Right lobe of liver (tissue), 6 donors: ENCODE results near the gene EIF3F. TPM values are rescaled to one million over a fixed set of nuclear protein-coding genes. Genes with fewer than 3 reads are reported as not detected.

Source experiments
- ATAC-seq, 4 donors: fragments of 200-7000 bp; cut with Tn5 transposase; one replicate each; pipeline ENCODE4 v1.9.1; 2020; ENCODE audit warnings: mild to moderate bottlenecking in 4 of 4, moderate library complexity in 4 of 4
- DNase-seq, 3 donors: peaks; one replicate each; pipeline ENCODE4 v3.0.0-alpha.2; 2020
- H3K27ac ChIP-seq, 3 donors: fragments of 200-600 bp; one replicate each; pipeline ENCODE4 v1.8.0; 2022
- H3K27me3 ChIP-seq, 2 donors: fragments of 200-600 bp; one replicate each; pipeline ENCODE4 v1.8.0; 2022
- H3K36me3 ChIP-seq, 4 donors: fragments of 200-600 bp; sonication (generic) in 1 of 4; one replicate each; pipeline versions ENCODE4 v1.5.1 to v1.8.0; 2017 to 2022; ENCODE audit warnings: control low read depth in 1 of 4
- H3K4me1 ChIP-seq, 4 donors: fragments of 200-600 bp; sonication (generic) in 1 of 4; one replicate each; pipeline versions ENCODE4 v1.5.1 to v1.8.0; 2017 to 2022; ENCODE audit warnings: control low read depth in 1 of 4
- H3K4me3 ChIP-seq, 3 donors: fragments of 200-600 bp; one replicate each; pipeline ENCODE4 v1.8.0; 2022
- H3K9me3 ChIP-seq, 4 donors: fragments of 200-600 bp; sonication (generic) in 1 of 4; one replicate each; pipeline versions ENCODE4 v1.5.1 to v1.8.0; 2017 to 2022; ENCODE audit warnings: control low read depth in 1 of 4
- POLR2A ChIP-seq: fragments of 450-650 bp; IDR thresholded peaks from one replicate; pipeline ENCODE4 v1.6.1; 2017; ENCODE audit warnings: antibody characterized with exemption, mild to moderate bottlenecking
- WGBS: methylation state at CpG from one replicate; pipeline ENCODE4 v1.1.6; 2018; ENCODE audit warnings: low coverage, low lambda C conversion rate; ENCODE audit not compliant: insufficient coverage; ENCODE audit errors: missing lambda C conversion rate; 5-methylcytosine and 5-hydroxymethylcytosine counted together
- intact Hi-C, 2 donors: fragments of 100-400 bp; cut with DNase I; formaldehyde crosslinking; loops; one replicate each; pipeline versions ENCODE4 v1.11.2 to v1.14.1; 2022
- small RNA-seq, 2 experiments: library from RNA; depleted of rRNA; stranded (forward); fragments of <200 nt; gene quantifications; one replicate each; pipeline ENCODE3, GENCODE V24; 2016
- total RNA-seq, 6 experiments: library from RNA; depleted of rRNA in 2 of 6; stranded (reverse); fragments of >200 nt in 2 of 6; fragmentation: NEBNext Ultra II Directional in 3 of 6; extraction: Animal tissue kit (Norgen Biotek cat#: 25700) in 3 of 6; gene quantifications; one replicate each; pipeline versions ENCODE4 v1.1.0 to v1.2.4, GENCODE V29; 2016 to 2023
- TF ChIP-seq, protein P1 (sequence below), 4 donors: fragments of 200-600 bp in 3 of 4; fragments of 450-650 bp in 1 of 4; IDR thresholded peaks; one replicate each; pipeline versions ENCODE4 v1.5.1 to v1.8.0; 2016 to 2022; ENCODE audit warnings: antibody characterized with exemption in 4 of 4, mild to moderate bottlenecking in 2 of 4
- donor health status: DM: no; HTN: yes; CAD: no.
- donor health status: DM: no; HTN: no; CAD: no.
- donor health status: DM: no; HTN: no; CAD: no.
- donor health status: DM: no; HTN: yes; CAD: no.
- donor health status: DM: no; HTN: yes; CAD: no.

EIF3F gene
- total RNA-seq, 6 experiments from 2014 or later = 69.9 to 97.0 (median 84.0) TPM

GRCh38 chr11:8045839-8046238, 58.7 kb downstream of the EIF3F start:
- H3K4me1 ChIP-seq = no peaks in the 10 kb centered on the region
- no peaks in the 10 kb centered on the region for H3K9me3 ChIP-seq
- no peaks in the 10 kb centered on the region for H3K27me3 ChIP-seq
- intact Hi-C loops = no loop called here
- DNase-seq (no peak), ATAC-seq (no peak)
- H3K36me3 ChIP-seq = no peaks in the 10 kb centered on the region
- H3K27ac ChIP-seq = no peak overlapping the region
- 49% methylated on average over 3 of the region's 4 CpGs for WGBS
- no peak overlapping the region for H3K4me3 ChIP-seq
- TF ChIP-seq POLR2A = no peak

DNA sequence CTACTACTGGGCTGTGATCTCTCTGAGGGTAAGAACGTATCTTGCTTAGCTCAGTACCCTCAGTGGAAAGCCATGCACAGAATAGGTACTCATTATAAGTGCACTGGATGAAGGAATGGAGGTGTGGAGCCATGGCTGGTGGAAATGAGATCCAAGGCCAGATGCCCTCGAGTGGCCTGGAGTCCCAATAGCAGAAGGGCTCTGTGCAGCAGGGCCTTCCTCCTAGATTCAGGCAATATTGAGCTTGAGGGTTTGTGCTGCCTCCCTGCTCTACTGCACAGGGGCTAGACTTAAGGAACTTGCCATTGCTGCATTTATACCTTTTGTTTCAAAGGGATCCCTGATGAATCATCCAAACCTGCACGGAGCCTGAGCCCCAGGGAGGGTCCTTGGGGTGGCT, 60.2 kb downstream of the EIF3F start:
- no peaks in the 10 kb centered on the region for H3K9me3 ChIP-seq
- H3K4me3 ChIP-seq = no peak overlapping the region
- H3K27ac ChIP-seq = no peak overlapping the region
- WGBS = 82% methylated on average over 1 of the region's 3 CpGs
- no peaks in the 10 kb centered on the region for H3K36me3 ChIP-seq
- no peaks in the 10 kb centered on the region for H3K27me3 ChIP-seq
- DNase-seq (no peak), ATAC-seq (no peak)
- no peaks in the 10 kb centered on the region for H3K4me1 ChIP-seq
- TF ChIP-seq, protein P1, sequence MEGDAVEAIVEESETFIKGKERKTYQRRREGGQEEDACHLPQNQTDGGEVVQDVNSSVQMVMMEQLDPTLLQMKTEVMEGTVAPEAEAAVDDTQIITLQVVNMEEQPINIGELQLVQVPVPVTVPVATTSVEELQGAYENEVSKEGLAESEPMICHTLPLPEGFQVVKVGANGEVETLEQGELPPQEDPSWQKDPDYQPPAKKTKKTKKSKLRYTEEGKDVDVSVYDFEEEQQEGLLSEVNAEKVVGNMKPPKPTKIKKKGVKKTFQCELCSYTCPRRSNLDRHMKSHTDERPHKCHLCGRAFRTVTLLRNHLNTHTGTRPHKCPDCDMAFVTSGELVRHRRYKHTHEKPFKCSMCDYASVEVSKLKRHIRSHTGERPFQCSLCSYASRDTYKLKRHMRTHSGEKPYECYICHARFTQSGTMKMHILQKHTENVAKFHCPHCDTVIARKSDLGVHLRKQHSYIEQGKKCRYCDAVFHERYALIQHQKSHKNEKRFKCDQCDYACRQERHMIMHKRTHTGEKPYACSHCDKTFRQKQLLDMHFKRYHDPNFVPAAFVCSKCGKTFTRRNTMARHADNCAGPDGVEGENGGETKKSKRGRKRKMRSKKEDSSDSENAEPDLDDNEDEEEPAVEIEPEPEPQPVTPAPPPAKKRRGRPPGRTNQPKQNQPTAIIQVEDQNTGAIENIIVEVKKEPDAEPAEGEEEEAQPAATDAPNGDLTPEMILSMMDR (IDR thresholded peaks at IDR 0.05) = no peak
- intact Hi-C loops = no loop called here

DNA sequence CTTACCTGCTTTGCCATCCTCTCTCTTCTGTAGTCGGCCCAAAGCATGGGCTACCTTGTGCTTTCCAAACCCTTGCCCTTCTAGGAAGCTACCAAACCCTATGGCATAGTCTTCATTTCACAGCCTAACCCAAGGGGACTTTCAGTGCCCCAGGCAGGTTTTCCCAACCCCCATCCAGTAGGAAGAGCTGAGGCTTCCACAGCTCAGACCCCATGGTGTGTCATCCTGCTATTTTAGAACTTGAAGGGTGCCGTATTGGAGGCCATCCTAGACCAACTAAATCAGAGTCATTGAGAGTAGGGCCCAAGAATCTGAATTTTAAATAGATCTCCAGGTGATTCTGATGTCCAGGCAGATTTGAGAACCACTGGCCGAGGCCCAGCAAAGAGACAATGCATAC, 61.9 kb downstream of the EIF3F start:
- WGBS = 75% methylated on average over 2 of the region's 3 CpGs
- Histone ChIP-seq H3K36me3 (no peaks in the 10 kb centered on the region), H3K27ac (no peak overlapping the region), H3K9me3 (no peaks in the 10 kb centered on the region), H3K4me3 (no peak overlapping the region), H3K27me3 (no peaks in the 10 kb centered on the region), H3K4me1 (no peaks in the 10 kb centered on the region)
- intact Hi-C loops = no loop called here
- no peak for ATAC-seq
- TF ChIP-seq POLR2A = no peak
- TF ChIP-seq, protein P1 (IDR thresholded peaks at IDR 0.05) = no peak
- no peak for DNase-seq

Small RNA genes lying within 50 kb of the gene (small RNA-seq; reads per million reads assigned to genes)
- 0 reads per million in 2 experiments for gene COX6CP5

Other genes starting within 250 kb of the EIF3F start
- gene OR5P2, start 190.4 kb upstream of the EIF3F start, total RNA-seq = not detected
- gene OR5P3, start 156.5 kb upstream of the EIF3F start, total RNA-seq = not detected
- not detected for gene OR10A6, start 56.1 kb upstream of the EIF3F start, total RNA-seq
- gene OR10A3, start 45.6 kb upstream of the EIF3F start, total RNA-seq = not detected
- not detected for gene NLRP10, start 21.9 kb upstream of the EIF3F start, total RNA-seq
- 1 to 10 TPM in 2 of 6 experiments, under 1 TPM in 4; 0.42 to 3.1 (median 0.89) TPM for gene TUB, start 93.9 kb downstream of the EIF3F start, total RNA-seq
- gene RIC3, start 181.7 kb downstream of the EIF3F start, total RNA-seq = 1 to 10 TPM; 1.4 to 7.3 (median 3.6) TPM